Epithelial cell of esophagus (primary cell): Measurements from ENCODE around the gene CAV1.

Source experiments
- DNase-seq: peaks from one replicate; pipeline ENCODE4 v3.0.0; 2010; ENCODE audit warnings: low read depth
- H3K4me3 ChIP-seq: 2 replicates; pipeline ENCODE4 v1.5.1; 2011; ENCODE audit warnings: mild to moderate bottlenecking, low read length, control low read depth
- CTCF ChIP-seq: IDR thresholded peaks from 2 replicates; pipeline ENCODE4 v1.5.1; 2011; ENCODE audit warnings: low read depth, mild to moderate bottlenecking, low read length, control low read depth, inconsistent platforms; ENCODE audit not compliant: insufficient read depth; ENCODE audit errors: missing control alignments

Gene CAV1

GRCh38 chr7:116566666-116567065 lies 41.8 kb downstream of the CAV1 start:
- no peak overlapping the region for H3K4me3 ChIP-seq
- no peak for DNase-seq
- TF ChIP-seq CTCF: no peak

- DNase-seq: peak; percentile 95
- no peak overlapping the region for H3K4me3 ChIP-seq
- no peak for TF ChIP-seq CTCF
Observed at GRCh38 chr7:116569737-116570136, 44.9 kb downstream of the CAV1 start.

DNA sequence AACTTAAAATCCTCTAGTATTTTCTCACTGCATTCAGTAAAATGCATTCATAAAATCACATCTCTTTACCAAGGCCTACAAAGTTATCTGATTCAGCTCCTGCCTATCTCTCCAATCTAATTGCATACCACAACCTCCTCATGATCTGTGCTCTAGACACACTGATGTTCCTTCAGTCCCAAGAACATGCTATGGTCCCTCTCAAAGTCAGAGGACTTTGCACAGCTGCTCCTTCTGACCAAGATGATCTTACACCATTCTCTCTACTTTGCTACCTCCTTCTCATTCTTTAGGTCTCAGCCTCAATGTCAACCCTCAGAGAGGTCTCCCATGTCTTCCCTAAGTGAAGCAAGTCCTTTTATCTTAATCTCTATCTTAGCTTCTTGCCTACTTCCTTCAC lies 45.5 kb downstream of the CAV1 start:
- no peak for TF ChIP-seq CTCF
- H3K4me3 ChIP-seq: no peak overlapping the region
- DNase-seq: no peak

DNA sequence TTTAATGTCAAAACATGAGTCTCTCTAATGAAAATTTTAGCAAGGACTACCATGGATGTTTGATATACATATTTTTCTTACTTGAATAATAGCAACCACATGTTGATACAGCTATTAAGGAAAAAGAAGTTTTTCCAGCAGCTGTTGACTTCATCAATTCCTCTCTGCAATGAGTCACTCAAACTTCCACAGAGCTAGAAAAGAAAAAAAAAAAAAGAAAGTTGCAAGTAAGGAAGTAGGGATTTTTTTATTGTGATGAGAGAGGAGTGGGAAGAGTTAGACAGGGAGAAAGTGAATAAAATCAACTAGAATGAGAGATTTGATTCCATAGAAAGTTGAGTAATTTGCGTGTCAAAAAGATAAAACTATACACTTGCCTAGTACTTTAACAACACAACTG lies 46.2 kb downstream of the CAV1 start:
- TF ChIP-seq CTCF: no peak
- peak; percentile 71 for DNase-seq
- H3K4me3 ChIP-seq: no peak overlapping the region

DNA sequence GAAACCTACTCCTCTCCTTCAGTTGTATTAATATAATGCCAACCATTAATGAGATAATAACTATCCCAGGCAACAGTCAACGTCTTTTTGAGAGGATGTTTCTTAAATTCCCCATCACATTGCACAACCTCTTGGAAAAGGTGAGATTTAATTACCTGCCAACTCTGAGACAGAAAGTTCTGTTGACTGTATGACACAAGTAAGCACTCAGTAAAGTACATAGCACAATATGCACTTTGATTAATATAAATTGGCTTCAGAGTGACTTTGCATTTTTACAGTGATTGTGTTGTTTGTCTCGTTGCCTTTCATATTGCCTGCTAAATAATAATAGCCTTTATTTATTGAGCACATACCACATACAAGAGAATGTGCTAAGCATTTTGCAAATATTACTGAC lies 46.7 kb downstream of the CAV1 start:
- no peak for TF ChIP-seq CTCF
- H3K4me3 ChIP-seq: no peak overlapping the region
- peak; percentile 85 for DNase-seq

- no peak for TF ChIP-seq CTCF
- no peak for DNase-seq
- no peak overlapping the region for H3K4me3 ChIP-seq
Observed at GRCh38 chr7:116572036-116572435, 47.2 kb downstream of the CAV1 start.

- no peak for DNase-seq
- no peak overlapping the region for H3K4me3 ChIP-seq
- TF ChIP-seq CTCF: no peak
Observed at GRCh38 chr7:116573541-116573940, 48.7 kb downstream of the CAV1 start.
